ENCODE data around the gene SMIM41.

GRCh38 chr12:52126605-52127578 is 47.4 kb downstream of the SMIM41 start:
- no peak for TF ChIP-seq CTCF (IDR thresholded peaks at IDR 0.05; ENCODE audit: insufficient read depth, low read length)
- TF ChIP-seq POLR2AphosphoS5 (IDR thresholded peaks at IDR 0.05; ENCODE audit: low read depth), result no peak

Data from HL-60 (cell line).